ENCODE data around the gene LRP11. TPM values are rescaled to one million over a fixed set of nuclear protein-coding genes. Genes with fewer than 3 reads are reported as not detected.

LRP11 gene
- total and polyA plus RNA-seq, 2 experiments from 2014 or later = 33.6 to 35.4 TPM

GRCh38 chr6:149806127-149806526 is 58.0 kb downstream of the LRP11 start:
- no peaks in the 10 kb centered on the region for H3K9me2 ChIP-seq (replicated peaks; ENCODE audit: insufficient read depth)
- no peaks in the 10 kb centered on the region for H3K79me2 ChIP-seq
- H3K36me3 ChIP-seq (replicated peaks; ENCODE audit: insufficient read depth, low read depth) = no peaks in the 10 kb centered on the region
- no peak for TF ChIP-seq CTCF (IDR thresholded peaks at IDR 0.05; ENCODE audit: poor library complexity)
- TF ChIP-seq EZH2 (IDR thresholded peaks at IDR 0.05; ENCODE audit: borderline replicate concordance) = no peak
- TF ChIP-seq EZH2phosphoT487 (IDR thresholded peaks at IDR 0.05; ENCODE audit: low read depth, severe bottlenecking, unreplicated experiment) = no peak
- no peak overlapping the region for H3K27ac ChIP-seq
- no peak overlapping the region for H3K4me3 ChIP-seq
- WGBS (ENCODE audit: low lambda C conversion rate, missing lambda C conversion rate) = 93% methylated on average over 4 of the region's 4 CpGs
- H4K20me1 ChIP-seq (ENCODE audit: insufficient read depth, poor library complexity, severe bottlenecking) = no peaks in the 10 kb centered on the region
- no peaks in the 10 kb centered on the region for H3K9me3 ChIP-seq (ENCODE audit: low read depth)
- H3K4me2 ChIP-seq = no peak overlapping the region
- H3K4me1 ChIP-seq (ENCODE audit: insufficient read depth) = no peaks in the 10 kb centered on the region
- no peak for DNase-seq (ENCODE audit: low spot score)
- H3K27me3 ChIP-seq = no peaks in the 10 kb centered on the region
- H2AFZ ChIP-seq = no peak overlapping the region

- no peak overlapping the region for H3K27ac ChIP-seq
- TF ChIP-seq EZH2phosphoT487 (IDR thresholded peaks at IDR 0.05; ENCODE audit: low read depth, severe bottlenecking, unreplicated experiment) = no peak
- no peak for TF ChIP-seq CTCF (IDR thresholded peaks at IDR 0.05; ENCODE audit: poor library complexity)
- TF ChIP-seq EZH2 (IDR thresholded peaks at IDR 0.05; ENCODE audit: borderline replicate concordance) = no peak
- 91% methylated on average over 3 of the region's 3 CpGs for WGBS (ENCODE audit: low lambda C conversion rate, missing lambda C conversion rate)
- H3K4me2 ChIP-seq = no peak overlapping the region
- no peaks in the 10 kb centered on the region for H3K27me3 ChIP-seq
- no peak overlapping the region for H2AFZ ChIP-seq
- H3K4me1 ChIP-seq (ENCODE audit: insufficient read depth) = peaks cover 11% of the 10 kb centered on the region
- no peak overlapping the region for H3K4me3 ChIP-seq
- H3K9me2 ChIP-seq (replicated peaks; ENCODE audit: insufficient read depth) = no peaks in the 10 kb centered on the region
- DNase-seq (ENCODE audit: low spot score) = no peak
- H3K79me2 ChIP-seq = peaks cover 8% of the 10 kb centered on the region
- no peaks in the 10 kb centered on the region for H3K9me3 ChIP-seq (ENCODE audit: low read depth)
- no peaks in the 10 kb centered on the region for H3K36me3 ChIP-seq (replicated peaks; ENCODE audit: insufficient read depth, low read depth)
- H4K20me1 ChIP-seq (ENCODE audit: insufficient read depth, poor library complexity, severe bottlenecking) = no peaks in the 10 kb centered on the region
These were observed 80.6 kb downstream of the LRP11 start for GRCh38 chr6:149783551-149783950.

GRCh38 chr6:149782337-149782736 is 81.8 kb downstream of the LRP11 start:
- TF ChIP-seq EZH2 (IDR thresholded peaks at IDR 0.05; ENCODE audit: borderline replicate concordance) (no peak), CTCF (IDR thresholded peaks at IDR 0.05; ENCODE audit: poor library complexity) (no peak)
- Histone ChIP-seq H3K79me2 (peaks cover 8% of the 10 kb centered on the region), H3K9me3 (ENCODE audit: low read depth) (no peaks in the 10 kb centered on the region), H3K27me3 (no peaks in the 10 kb centered on the region), H3K27ac (no peak overlapping the region), H3K4me3 (no peak overlapping the region), H3K36me3 (replicated peaks; ENCODE audit: insufficient read depth, low read depth) (no peaks in the 10 kb centered on the region), H3K4me2 (no peak overlapping the region), H3K4me1 (ENCODE audit: insufficient read depth) (peaks cover 13% of the 10 kb centered on the region), H4K20me1 (ENCODE audit: insufficient read depth, poor library complexity, severe bottlenecking) (no peaks in the 10 kb centered on the region), H3K9me2 (replicated peaks; ENCODE audit: insufficient read depth) (no peaks in the 10 kb centered on the region), H2AFZ (no peak overlapping the region)
- WGBS (ENCODE audit: low lambda C conversion rate, missing lambda C conversion rate) = 98% methylated on average over 2 of the region's 2 CpGs
- no peak for DNase-seq (ENCODE audit: low spot score)

- peaks cover 8% of the 10 kb centered on the region for H3K79me2 ChIP-seq
- no peak for DNase-seq (ENCODE audit: low spot score)
- H3K9me2 ChIP-seq (replicated peaks; ENCODE audit: insufficient read depth) = no peaks in the 10 kb centered on the region
- H3K4me3 ChIP-seq = no peak overlapping the region
- H3K9me3 ChIP-seq (ENCODE audit: low read depth) = no peaks in the 10 kb centered on the region
- peaks cover 13% of the 10 kb centered on the region for H3K4me1 ChIP-seq (ENCODE audit: insufficient read depth)
- H4K20me1 ChIP-seq (ENCODE audit: insufficient read depth, poor library complexity, severe bottlenecking) = no peaks in the 10 kb centered on the region
- no peaks in the 10 kb centered on the region for H3K27me3 ChIP-seq
- no peak overlapping the region for H3K27ac ChIP-seq
- no peak overlapping the region for H2AFZ ChIP-seq
- TF ChIP-seq EZH2 (IDR thresholded peaks at IDR 0.05; ENCODE audit: borderline replicate concordance) (no peak), CTCF (IDR thresholded peaks at IDR 0.05; ENCODE audit: poor library complexity) (no peak), EZH2phosphoT487 (IDR thresholded peaks at IDR 0.05; ENCODE audit: low read depth, severe bottlenecking, unreplicated experiment) (no peak)
- no peaks in the 10 kb centered on the region for H3K36me3 ChIP-seq (replicated peaks; ENCODE audit: insufficient read depth, low read depth)
- no peak overlapping the region for H3K4me2 ChIP-seq
These were observed 82.4 kb downstream of the LRP11 start for GRCh38 chr6:149781715-149782114.

Measured in hepatocyte (in vitro differentiated cells).